ENCODE results near the gene TTC34.
"Not testable (repeated sequence)": the region's sequence is repeated elsewhere in the genome, so short reads cannot be mapped to it uniquely, and the experiment has no call there.

Gene TTC34

GRCh38 chr1:2687638-2688335 is 113.7 kb downstream of the TTC34 start:
- not testable (repeated sequence) for H3K4me1 ChIP-seq (ENCODE audit: control insufficient read depth, insufficient read depth, low read length); H3K27me3 ChIP-seq (ENCODE audit: control insufficient read depth, insufficient read depth, low read length); H3K9me3 ChIP-seq (replicated peaks; ENCODE audit: low read length); H3K9ac ChIP-seq (ENCODE audit: low read depth, low read length); H3K4me2 ChIP-seq (ENCODE audit: low read length); H3K4me3 ChIP-seq (ENCODE audit: low read length); H3K36me3 ChIP-seq (ENCODE audit: insufficient read depth, low read length)

- H3K4me1 ChIP-seq (ENCODE audit: control insufficient read depth, insufficient read depth, low read length); H3K4me3 ChIP-seq (ENCODE audit: low read length); H3K27me3 ChIP-seq (ENCODE audit: control insufficient read depth, insufficient read depth, low read length); H3K9me3 ChIP-seq (replicated peaks; ENCODE audit: low read length); H3K9ac ChIP-seq (ENCODE audit: low read depth, low read length); H3K4me2 ChIP-seq (ENCODE audit: low read length); H3K36me3 ChIP-seq (ENCODE audit: insufficient read depth, low read length): not testable (repeated sequence)
Measured at GRCh38 chr1:2687174-2687591, 114.3 kb downstream of the TTC34 start.

GRCh38 chr1:2686091-2686863 is 115.2 kb downstream of the TTC34 start:
- not testable (repeated sequence) for H3K9me3 ChIP-seq (replicated peaks; ENCODE audit: low read length); H3K9ac ChIP-seq (ENCODE audit: low read depth, low read length); H3K4me1 ChIP-seq (ENCODE audit: control insufficient read depth, insufficient read depth, low read length); H3K27me3 ChIP-seq (ENCODE audit: control insufficient read depth, insufficient read depth, low read length); H3K4me3 ChIP-seq (ENCODE audit: low read length); H3K4me2 ChIP-seq (ENCODE audit: low read length); H3K36me3 ChIP-seq (ENCODE audit: insufficient read depth, low read length)

- not testable (repeated sequence) for H3K36me3 ChIP-seq (ENCODE audit: insufficient read depth, low read length); H3K4me2 ChIP-seq (ENCODE audit: low read length); H3K4me1 ChIP-seq (ENCODE audit: control insufficient read depth, insufficient read depth, low read length)
Measured at GRCh38 chr1:2685671-2686070, 115.8 kb downstream of the TTC34 start.

GRCh38 chr1:2684878-2685277 is 116.6 kb downstream of the TTC34 start:
- not testable (repeated sequence) for H3K4me2 ChIP-seq (ENCODE audit: low read length); H3K9me3 ChIP-seq (replicated peaks; ENCODE audit: low read length); H3K4me1 ChIP-seq (ENCODE audit: control insufficient read depth, insufficient read depth, low read length); H3K27me3 ChIP-seq (ENCODE audit: control insufficient read depth, insufficient read depth, low read length); H3K4me3 ChIP-seq (ENCODE audit: low read length); H3K36me3 ChIP-seq (ENCODE audit: insufficient read depth, low read length); H3K9ac ChIP-seq (ENCODE audit: low read depth, low read length)

More at GRCh38 chr1:2685671-2686070, 115.8 kb downstream of the TTC34 start:
- not testable (repeated sequence) for H3K9ac ChIP-seq (ENCODE audit: low read depth, low read length); H3K4me3 ChIP-seq (ENCODE audit: low read length); H3K27me3 ChIP-seq (ENCODE audit: control insufficient read depth, insufficient read depth, low read length); H3K9me3 ChIP-seq (replicated peaks; ENCODE audit: low read length)

- H3K36me3 ChIP-seq (ENCODE audit: insufficient read depth, low read length); H3K4me2 ChIP-seq (ENCODE audit: low read length); H3K4me1 ChIP-seq (ENCODE audit: control insufficient read depth, insufficient read depth, low read length); H3K4me3 ChIP-seq (ENCODE audit: low read length); H3K9me3 ChIP-seq (replicated peaks; ENCODE audit: low read length); H3K9ac ChIP-seq (ENCODE audit: low read depth, low read length); H3K27me3 ChIP-seq (ENCODE audit: control insufficient read depth, insufficient read depth, low read length): not testable (repeated sequence)
Measured at GRCh38 chr1:2684000-2684399, 117.5 kb downstream of the TTC34 start.

- H3K27me3 ChIP-seq (ENCODE audit: control insufficient read depth, insufficient read depth, low read length); H3K9me3 ChIP-seq (replicated peaks; ENCODE audit: low read length); H3K4me2 ChIP-seq (ENCODE audit: low read length); H3K4me3 ChIP-seq (ENCODE audit: low read length); H3K36me3 ChIP-seq (ENCODE audit: insufficient read depth, low read length); H3K9ac ChIP-seq (ENCODE audit: low read depth, low read length); H3K4me1 ChIP-seq (ENCODE audit: control insufficient read depth, insufficient read depth, low read length): not testable (repeated sequence)
Measured at GRCh38 chr1:2683321-2683741, 118.2 kb downstream of the TTC34 start.

- H3K9me3 ChIP-seq (replicated peaks; ENCODE audit: low read length); H3K4me3 ChIP-seq (ENCODE audit: low read length); H3K4me1 ChIP-seq (ENCODE audit: control insufficient read depth, insufficient read depth, low read length); H3K9ac ChIP-seq (ENCODE audit: low read depth, low read length); H3K36me3 ChIP-seq (ENCODE audit: insufficient read depth, low read length); H3K4me2 ChIP-seq (ENCODE audit: low read length); H3K27me3 ChIP-seq (ENCODE audit: control insufficient read depth, insufficient read depth, low read length): not testable (repeated sequence)
Measured at GRCh38 chr1:2682879-2683278, 118.6 kb downstream of the TTC34 start.

- H3K27me3 ChIP-seq (ENCODE audit: control insufficient read depth, insufficient read depth, low read length); H3K9ac ChIP-seq (ENCODE audit: low read depth, low read length); H3K4me2 ChIP-seq (ENCODE audit: low read length); H3K4me3 ChIP-seq (ENCODE audit: low read length); H3K36me3 ChIP-seq (ENCODE audit: insufficient read depth, low read length); H3K9me3 ChIP-seq (replicated peaks; ENCODE audit: low read length); H3K4me1 ChIP-seq (ENCODE audit: control insufficient read depth, insufficient read depth, low read length): not testable (repeated sequence)
Measured at GRCh38 chr1:2676726-2677125, 124.8 kb downstream of the TTC34 start.

- not testable (repeated sequence) for H3K4me1 ChIP-seq (ENCODE audit: control insufficient read depth, insufficient read depth, low read length); H3K36me3 ChIP-seq (ENCODE audit: insufficient read depth, low read length); H3K9ac ChIP-seq (ENCODE audit: low read depth, low read length); H3K4me3 ChIP-seq (ENCODE audit: low read length); H3K27me3 ChIP-seq (ENCODE audit: control insufficient read depth, insufficient read depth, low read length); H3K9me3 ChIP-seq (replicated peaks; ENCODE audit: low read length); H3K4me2 ChIP-seq (ENCODE audit: low read length)
Measured at GRCh38 chr1:2671656-2672055, 129.8 kb downstream of the TTC34 start.

GRCh38 chr1:2659806-2660205 is 141.7 kb downstream of the TTC34 start:
- not testable (repeated sequence) for H3K27me3 ChIP-seq (ENCODE audit: control insufficient read depth, insufficient read depth, low read length); H3K36me3 ChIP-seq (ENCODE audit: insufficient read depth, low read length); H3K9ac ChIP-seq (ENCODE audit: low read depth, low read length); H3K4me2 ChIP-seq (ENCODE audit: low read length); H3K9me3 ChIP-seq (replicated peaks; ENCODE audit: low read length); H3K4me1 ChIP-seq (ENCODE audit: control insufficient read depth, insufficient read depth, low read length); H3K4me3 ChIP-seq (ENCODE audit: low read length)

- H3K4me2 ChIP-seq (ENCODE audit: low read length); H3K4me1 ChIP-seq (ENCODE audit: control insufficient read depth, insufficient read depth, low read length); H3K9ac ChIP-seq (ENCODE audit: low read depth, low read length); H3K36me3 ChIP-seq (ENCODE audit: insufficient read depth, low read length); H3K4me3 ChIP-seq (ENCODE audit: low read length); H3K27me3 ChIP-seq (ENCODE audit: control insufficient read depth, insufficient read depth, low read length): not testable (repeated sequence)
- peaks cover 23% of the 10 kb centered on the region for H3K9me3 ChIP-seq (replicated peaks; ENCODE audit: low read length)
Measured at GRCh38 chr1:2657909-2658308, 143.6 kb downstream of the TTC34 start.

All from skeletal muscle satellite cell (primary cell).